HG02678 (cell line): ENCODE data around the gene RFX8.
"Not testable (repeated sequence)": the region's sequence is repeated elsewhere in the genome, so short reads cannot be mapped to it uniquely, and the experiment has no call there.

Source experiments
- ATAC-seq: cut with Tn5 transposase; IDR thresholded peaks from one replicate; pipeline ENCODE4 v1.9.1; 2021; ENCODE audit warnings: mild to moderate bottlenecking, moderate library complexity; ENCODE audit not compliant: unreplicated experiment

RFX8 gene

GRCh38 chr2:101486994-101487393, 12.1 kb upstream of the RFX8 start:
- ATAC-seq: no peak

GRCh38 chr2:101486258-101486701, 11.4 kb upstream of the RFX8 start:
- no peak for ATAC-seq

GRCh38 chr2:101485856-101486255, 10.9 kb upstream of the RFX8 start:
- ATAC-seq: no peak

- no peak for ATAC-seq
Measured at GRCh38 chr2:101480764-101481163, 5.9 kb upstream of the RFX8 start.

GRCh38 chr2:101479810-101480209, 4.9 kb upstream of the RFX8 start:
- no peak for ATAC-seq

- ATAC-seq: no peak
Measured at GRCh38 chr2:101479328-101479727, 4.4 kb upstream of the RFX8 start.

- ATAC-seq: no peak
Measured at GRCh38 chr2:101478181-101479001, 3.5 kb upstream of the RFX8 start.

GRCh38 chr2:101477556-101477955, 2.6 kb upstream of the RFX8 start:
- no peak for ATAC-seq

GRCh38 chr2:101476605-101477208, 1.8 kb upstream of the RFX8 start:
- ATAC-seq: no peak

GRCh38 chr2:101473911-101474701, 806 bp downstream of the RFX8 start:
- no peak for ATAC-seq

GRCh38 chr2:101473591-101473910, 1.4 kb downstream of the RFX8 start:
- no peak for ATAC-seq

GRCh38 chr2:101469863-101470262, 5.0 kb downstream of the RFX8 start:
- no peak for ATAC-seq

- ATAC-seq: no peak
Measured at GRCh38 chr2:101467306-101467705, 7.6 kb downstream of the RFX8 start.

- no peak for ATAC-seq
Measured at GRCh38 chr2:101466426-101466825, 8.5 kb downstream of the RFX8 start.

- no peak for ATAC-seq
Measured at GRCh38 chr2:101464841-101465240, 10.1 kb downstream of the RFX8 start.

- ATAC-seq: no peak
Measured at GRCh38 chr2:101463911-101464641, 10.8 kb downstream of the RFX8 start.

- no peak for ATAC-seq
Measured at GRCh38 chr2:101463421-101463820, 11.5 kb downstream of the RFX8 start.

GRCh38 chr2:101461381-101461780, 13.5 kb downstream of the RFX8 start:
- ATAC-seq: no peak

- ATAC-seq: not testable (repeated sequence)
Measured at GRCh38 chr2:101454408-101454807, 20.5 kb downstream of the RFX8 start.

- ATAC-seq: no peak
Measured at GRCh38 chr2:101450965-101451364, 23.9 kb downstream of the RFX8 start.

- ATAC-seq: no peak
Measured at GRCh38 chr2:101446869-101447268, 28.0 kb downstream of the RFX8 start.
